Measurements from ENCODE around the gene BOLA3. TPM values are rescaled to one million over a fixed set of nuclear protein-coding genes. Genes with fewer than 3 reads are reported as not detected.

BOLA3 gene
- total and polyA plus RNA-seq, 10 of the 15 experiments (the other 5 are each of a cell fraction or from before 2014, with no cell fraction given), result 62.6 to 300 (median 134) TPM

GRCh38 chr2:74179063-74179865 lies 31.6 kb upstream of the BOLA3 start (continued):
- TF ChIP-seq ZNF687 (IDR thresholded peaks at IDR 0.05) (no peak), FOS (IDR thresholded peaks at IDR 0.05; ENCODE audit: borderline replicate concordance, extremely low read depth, insufficient read length) (no peak), ATF7 (IDR thresholded peaks at IDR 0.05; ENCODE audit: low read depth) (peak; percentile 50), ESRRA (IDR thresholded peaks at IDR 0.05; ENCODE audit: low read length) (no peak), MLLT1 (IDR thresholded peaks at IDR 0.05) (peak; percentile 76), NFIC (IDR thresholded peaks at IDR 0.05; ENCODE audit: low read depth, low read length) (no peak), MTA2 (IDR thresholded peaks at IDR 0.05; ENCODE audit: low read depth) (no peak), ELK1 (IDR thresholded peaks at IDR 0.05; ENCODE audit: low read depth, low read length) (no peak), FOXM1 (IDR thresholded peaks at IDR 0.05; ENCODE audit: low read depth, low read length) (no peak), EP300 (IDR thresholded peaks at IDR 0.05; ENCODE audit: borderline replicate concordance in 1 of 2, control insufficient read depth in 1 of 2, low read depth in 2 of 2, low read length in 2 of 2) (no peak), ZSCAN29 (IDR thresholded peaks at IDR 0.05) (no peak), POLR2AphosphoS5 (IDR thresholded peaks at IDR 0.05; ENCODE audit: low read length) (no peak), CBX5 (IDR thresholded peaks at IDR 0.05; ENCODE audit: low read depth) (no peak), TAF1 (IDR thresholded peaks at IDR 0.05; ENCODE audit: borderline replicate concordance, low read depth, low read length) (no peak; the same call in 1 of the 2 replicates), ZBTB33 (IDR thresholded peaks at IDR 0.05) (no peak), ASH2L (IDR thresholded peaks at IDR 0.05; ENCODE audit: borderline replicate concordance, low read depth) (no peak), POLR2AphosphoS2 (IDR thresholded peaks at IDR 0.05; ENCODE audit: low read depth, low read length) (0 out of 2 replicates have a peak, but pooled peaks have one; percentile 14), NR2C2 (IDR thresholded peaks at IDR 0.05; ENCODE audit: borderline replicate concordance, control insufficient read depth, insufficient read length, low read depth) (no peak), MYB (IDR thresholded peaks at IDR 0.05; ENCODE audit: borderline replicate concordance, low read depth, low read length) (no peak), SMAD1 (IDR thresholded peaks at IDR 0.05; ENCODE audit: low read depth, partially characterized antibody) (no peak), ETV6 (conservative IDR thresholded peaks at IDR 0.05 in 1 of 2, IDR thresholded peaks at IDR 0.05 in 1 of 2; ENCODE audit: borderline replicate concordance in 1 of 2, low read depth in 1 of 2) (peak in 1 of 2 experiments; percentile 40; a peak in 1 of 4 replicates)
